ENCODE results near the gene ENPP7.

The ENPP7 gene

GRCh38 chr17:79700592-79700991 lies 30.2 kb upstream of the ENPP7 start:
- Histone ChIP-seq H3K18ac (ENCODE audit: low read length) (no peak overlapping the region), H2BK120ac (ENCODE audit: low read depth, low read length) (no peak overlapping the region), H2BK12ac (ENCODE audit: low read length) (no peak overlapping the region), H3K27ac (replicated peaks; ENCODE audit: low read length) (no peak overlapping the region), H2AK5ac (ENCODE audit: low read depth, low read length) (no peak overlapping the region), H3K4ac (ENCODE audit: low read length) (no peak overlapping the region), H2BK5ac (ENCODE audit: low read length) (no peak overlapping the region), H3K14ac (ENCODE audit: low read length) (no peak overlapping the region), H3K4me3 (ENCODE audit: low read length in 2 of 2) (no peak overlapping the region), H3K79me1 (ENCODE audit: low read depth, low read length) (no peaks in the 10 kb centered on the region), H3K27me3 (ENCODE audit: control insufficient read depth in 3 of 3, insufficient read depth in 3 of 3, low read depth in 1 of 3, low read length in 3 of 3) (peaks cover 0 to 26% (median 0%) of the 10 kb centered on the region in 3 experiments), H3K23ac (ENCODE audit: low read depth, low read length, poor library complexity) (no peak overlapping the region), H4K8ac (ENCODE audit: low read depth, low read length) (no peak overlapping the region), H4K91ac (ENCODE audit: low read depth, low read length, poor library complexity) (no peak overlapping the region), H2BK15ac (ENCODE audit: low read length) (no peak overlapping the region), H3K36me3 (replicated peaks in 1 of 2; ENCODE audit: control insufficient read depth in 2 of 2, insufficient read depth in 2 of 2, low read length in 2 of 2) (no peaks in the 10 kb centered on the region), H3K4me2 (ENCODE audit: insufficient read depth, low read length, poor library complexity, severe bottlenecking) (no peak overlapping the region), H3K4me1 (ENCODE audit: control insufficient read depth in 2 of 2, insufficient read depth in 1 of 2, low read depth in 1 of 2, low read length in 2 of 2) (peaks cover 0 to 4% of the 10 kb centered on the region in 2 donors), H3K9me3 (replicated peaks in 1 of 2; ENCODE audit: control insufficient read depth in 2 of 2, insufficient read depth in 1 of 2, low read depth in 1 of 2, low read length in 2 of 2) (no peaks in the 10 kb centered on the region), H2AFZ (ENCODE audit: low read length) (no peak overlapping the region), H3K9ac (ENCODE audit: low read depth, low read length, poor library complexity) (no peak overlapping the region)
- WGBS, 2 donors (ENCODE audit: extremely low coverage in 2 of 2, insufficient read length in 2 of 2, insufficient replicate concordance in 1 of 2): no CpG with 5 or more reads among the region's 5 CpGs
- no peak for DNase-seq (ENCODE audit: low spot score)

- WGBS, 2 donors (ENCODE audit: extremely low coverage in 2 of 2, insufficient read length in 2 of 2, insufficient replicate concordance in 1 of 2): no CpG with 5 or more reads among the region's 13 CpGs
Observed at GRCh38 chr17:79702034-79702433, 28.7 kb upstream of the ENPP7 start.

GRCh38 chr17:79702550-79703236 lies 28.1 kb upstream of the ENPP7 start:
- peaks cover 0 to 10% (median 0%) of the 10 kb centered on the region in 3 experiments for H3K27me3 ChIP-seq (ENCODE audit: control insufficient read depth in 3 of 3, insufficient read depth in 3 of 3, low read depth in 1 of 3, low read length in 3 of 3)
- peak overlapping the region; percentile 11 for H2BK5ac ChIP-seq (ENCODE audit: low read length)
- H2BK15ac ChIP-seq (ENCODE audit: low read length): no peak overlapping the region
- peak overlapping the region in 1 of 2 donors; percentile 24 for H3K4me3 ChIP-seq (ENCODE audit: low read length in 2 of 2)
- no peak overlapping the region for H3K23ac ChIP-seq (ENCODE audit: low read depth, low read length, poor library complexity)
- no peak overlapping the region for H4K8ac ChIP-seq (ENCODE audit: low read depth, low read length)
- H3K79me1 ChIP-seq (ENCODE audit: low read depth, low read length): peaks cover 2% of the 10 kb centered on the region
- peak overlapping the region; percentile 80 for H3K18ac ChIP-seq (ENCODE audit: low read length)
- H3K4me1 ChIP-seq (ENCODE audit: control insufficient read depth in 2 of 2, insufficient read depth in 1 of 2, low read depth in 1 of 2, low read length in 2 of 2): peaks cover 3 to 8% of the 10 kb centered on the region in 2 donors
- H2AFZ ChIP-seq (ENCODE audit: low read length): peak overlapping the region; percentile 35
- H4K91ac ChIP-seq (ENCODE audit: low read depth, low read length, poor library complexity): no peak overlapping the region
- no peak overlapping the region for H2BK12ac ChIP-seq (ENCODE audit: low read length)
- no peak overlapping the region for H3K9ac ChIP-seq (ENCODE audit: low read depth, low read length, poor library complexity)
- H2BK120ac ChIP-seq (ENCODE audit: low read depth, low read length): no peak overlapping the region
- H3K27ac ChIP-seq (replicated peaks; ENCODE audit: low read length): no peak overlapping the region
- H3K36me3 ChIP-seq (replicated peaks in 1 of 2; ENCODE audit: control insufficient read depth in 2 of 2, insufficient read depth in 2 of 2, low read length in 2 of 2): no peaks in the 10 kb centered on the region
- H3K4me2 ChIP-seq (ENCODE audit: insufficient read depth, low read length, poor library complexity, severe bottlenecking): no peak overlapping the region
- WGBS, 2 donors (ENCODE audit: extremely low coverage in 2 of 2, insufficient read length in 2 of 2, insufficient replicate concordance in 1 of 2): no CpG with 5 or more reads among the region's 12 CpGs
- H2AK5ac ChIP-seq (ENCODE audit: low read depth, low read length): peak overlapping the region; percentile 84
- H3K4ac ChIP-seq (ENCODE audit: low read length): no peak overlapping the region
- no peak overlapping the region for H3K14ac ChIP-seq (ENCODE audit: low read length)
- DNase-seq (ENCODE audit: low spot score): no peak
- no peaks in the 10 kb centered on the region for H3K9me3 ChIP-seq (replicated peaks in 1 of 2; ENCODE audit: control insufficient read depth in 2 of 2, insufficient read depth in 1 of 2, low read depth in 1 of 2, low read length in 2 of 2)

More at GRCh38 chr17:79702034-79702433, 28.7 kb upstream of the ENPP7 start:
- H3K4ac ChIP-seq (ENCODE audit: low read length): no peak overlapping the region
- H3K4me2 ChIP-seq (ENCODE audit: insufficient read depth, low read length, poor library complexity, severe bottlenecking): no peak overlapping the region
- H4K8ac ChIP-seq (ENCODE audit: low read depth, low read length): no peak overlapping the region
- DNase-seq (ENCODE audit: low spot score): no peak
- H2BK12ac ChIP-seq (ENCODE audit: low read length): no peak overlapping the region
- H3K27ac ChIP-seq (replicated peaks; ENCODE audit: low read length): no peak overlapping the region
- no peak overlapping the region for H3K9ac ChIP-seq (ENCODE audit: low read depth, low read length, poor library complexity)
- peak overlapping the region; percentile 11 for H2BK5ac ChIP-seq (ENCODE audit: low read length)
- peak overlapping the region; percentile 55 for H3K23ac ChIP-seq (ENCODE audit: low read depth, low read length, poor library complexity)
- no peak overlapping the region for H2BK120ac ChIP-seq (ENCODE audit: low read depth, low read length)
- H2BK15ac ChIP-seq (ENCODE audit: low read length): peak overlapping the region; percentile 58
- H3K4me3 ChIP-seq (ENCODE audit: low read length in 2 of 2): peak overlapping the region in 1 of 2 donors; percentile 24
- H3K27me3 ChIP-seq (ENCODE audit: control insufficient read depth in 3 of 3, insufficient read depth in 3 of 3, low read depth in 1 of 3, low read length in 3 of 3): peaks cover 0 to 14% (median 0%) of the 10 kb centered on the region in 3 experiments
- H2AK5ac ChIP-seq (ENCODE audit: low read depth, low read length): peak overlapping the region; percentile 84
- peaks cover 0 to 4% of the 10 kb centered on the region in 2 donors for H3K4me1 ChIP-seq (ENCODE audit: control insufficient read depth in 2 of 2, insufficient read depth in 1 of 2, low read depth in 1 of 2, low read length in 2 of 2)
- no peaks in the 10 kb centered on the region for H3K79me1 ChIP-seq (ENCODE audit: low read depth, low read length)
- H2AFZ ChIP-seq (ENCODE audit: low read length): peak overlapping the region; percentile 35
- no peak overlapping the region for H3K14ac ChIP-seq (ENCODE audit: low read length)
- H4K91ac ChIP-seq (ENCODE audit: low read depth, low read length, poor library complexity): no peak overlapping the region
- H3K18ac ChIP-seq (ENCODE audit: low read length): peak overlapping the region; percentile 80
- H3K36me3 ChIP-seq (replicated peaks in 1 of 2; ENCODE audit: control insufficient read depth in 2 of 2, insufficient read depth in 2 of 2, low read length in 2 of 2): no peaks in the 10 kb centered on the region
- no peaks in the 10 kb centered on the region for H3K9me3 ChIP-seq (replicated peaks in 1 of 2; ENCODE audit: control insufficient read depth in 2 of 2, insufficient read depth in 1 of 2, low read depth in 1 of 2, low read length in 2 of 2)

GRCh38 chr17:79704691-79705090 lies 26.1 kb upstream of the ENPP7 start:
- Histone ChIP-seq H3K14ac (ENCODE audit: low read length) (no peak overlapping the region), H2BK120ac (ENCODE audit: low read depth, low read length) (no peak overlapping the region), H3K23ac (ENCODE audit: low read depth, low read length, poor library complexity) (no peak overlapping the region), H3K36me3 (replicated peaks in 1 of 2; ENCODE audit: control insufficient read depth in 2 of 2, insufficient read depth in 2 of 2, low read length in 2 of 2) (no peaks in the 10 kb centered on the region), H3K79me1 (ENCODE audit: low read depth, low read length) (peaks cover 2% of the 10 kb centered on the region), H3K4me1 (ENCODE audit: control insufficient read depth in 2 of 2, insufficient read depth in 1 of 2, low read depth in 1 of 2, low read length in 2 of 2) (peaks cover 7 to 13% of the 10 kb centered on the region in 2 donors), H3K4me3 (ENCODE audit: low read length in 2 of 2) (no peak overlapping the region), H3K9ac (ENCODE audit: low read depth, low read length, poor library complexity) (no peak overlapping the region), H2AK5ac (ENCODE audit: low read depth, low read length) (no peak overlapping the region), H3K27ac (replicated peaks; ENCODE audit: low read length) (no peak overlapping the region), H3K27me3 (ENCODE audit: control insufficient read depth in 3 of 3, insufficient read depth in 3 of 3, low read depth in 1 of 3, low read length in 3 of 3) (peaks cover 0 to 3% (median 0%) of the 10 kb centered on the region in 3 experiments), H2BK5ac (ENCODE audit: low read length) (no peak overlapping the region), H3K18ac (ENCODE audit: low read length) (no peak overlapping the region), H2BK12ac (ENCODE audit: low read length) (no peak overlapping the region), H2AFZ (ENCODE audit: low read length) (no peak overlapping the region), H3K9me3 (replicated peaks in 1 of 2; ENCODE audit: control insufficient read depth in 2 of 2, insufficient read depth in 1 of 2, low read depth in 1 of 2, low read length in 2 of 2) (no peaks in the 10 kb centered on the region), H4K8ac (ENCODE audit: low read depth, low read length) (no peak overlapping the region), H4K91ac (ENCODE audit: low read depth, low read length, poor library complexity) (no peak overlapping the region), H3K4ac (ENCODE audit: low read length) (no peak overlapping the region), H2BK15ac (ENCODE audit: low read length) (no peak overlapping the region), H3K4me2 (ENCODE audit: insufficient read depth, low read length, poor library complexity, severe bottlenecking) (no peak overlapping the region)
- WGBS, 2 donors (ENCODE audit: extremely low coverage in 2 of 2, insufficient read length in 2 of 2, insufficient replicate concordance in 1 of 2): no CpG with 5 or more reads among the region's 9 CpGs
- no peak for DNase-seq (ENCODE audit: low spot score)
